ENCODE measurements around the gene RNF135.
"Not testable (repeated sequence)": the region's sequence is repeated elsewhere in the genome, so short reads cannot be mapped to it uniquely, and the experiment has no call there.

RNF135 gene, protein sequence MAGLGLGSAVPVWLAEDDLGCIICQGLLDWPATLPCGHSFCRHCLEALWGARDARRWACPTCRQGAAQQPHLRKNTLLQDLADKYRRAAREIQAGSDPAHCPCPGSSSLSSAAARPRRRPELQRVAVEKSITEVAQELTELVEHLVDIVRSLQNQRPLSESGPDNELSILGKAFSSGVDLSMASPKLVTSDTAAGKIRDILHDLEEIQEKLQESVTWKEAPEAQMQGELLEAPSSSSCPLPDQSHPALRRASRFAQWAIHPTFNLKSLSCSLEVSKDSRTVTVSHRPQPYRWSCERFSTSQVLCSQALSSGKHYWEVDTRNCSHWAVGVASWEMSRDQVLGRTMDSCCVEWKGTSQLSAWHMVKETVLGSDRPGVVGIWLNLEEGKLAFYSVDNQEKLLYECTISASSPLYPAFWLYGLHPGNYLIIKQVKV

DNA sequence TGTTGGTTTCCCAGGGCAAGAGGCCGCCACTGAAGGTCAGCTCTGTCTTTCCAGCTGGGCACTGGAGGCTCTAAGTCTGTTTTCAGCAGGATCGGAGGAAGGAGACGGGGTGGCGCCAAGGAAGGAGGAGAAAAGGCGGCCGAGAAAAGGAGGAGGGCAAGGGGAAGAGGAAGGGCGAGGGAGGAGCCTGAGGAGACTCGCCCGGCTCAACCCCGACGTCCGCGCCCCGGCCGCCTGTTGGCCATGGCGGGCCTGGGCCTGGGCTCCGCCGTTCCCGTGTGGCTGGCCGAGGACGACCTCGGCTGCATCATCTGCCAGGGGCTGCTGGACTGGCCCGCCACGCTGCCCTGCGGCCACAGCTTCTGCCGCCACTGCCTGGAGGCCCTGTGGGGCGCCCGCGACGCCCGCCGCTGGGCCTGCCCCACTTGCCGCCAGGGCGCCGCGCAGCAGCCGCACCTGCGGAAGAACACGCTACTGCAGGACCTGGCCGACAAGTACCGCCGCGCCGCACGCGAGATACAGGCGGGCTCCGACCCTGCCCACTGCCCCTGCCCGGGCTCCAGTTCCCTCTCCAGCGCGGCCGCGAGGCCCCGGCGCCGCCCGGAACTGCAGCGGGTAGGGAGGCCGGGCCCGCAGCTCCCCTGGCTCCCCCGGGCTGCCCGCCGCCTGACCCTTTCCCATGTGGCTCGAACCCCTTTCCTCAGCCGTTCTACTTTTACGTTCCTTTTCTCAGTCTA lies at the start of gene RNF135:
TSS of gene RNF135 (plus strand) at position 209 of the 737 bp plus-strand sequence. CDS start at position 244, 35 bp downstream.
- peak; percentile 45 for DNase-seq (ENCODE audit: low read depth)

DNA sequence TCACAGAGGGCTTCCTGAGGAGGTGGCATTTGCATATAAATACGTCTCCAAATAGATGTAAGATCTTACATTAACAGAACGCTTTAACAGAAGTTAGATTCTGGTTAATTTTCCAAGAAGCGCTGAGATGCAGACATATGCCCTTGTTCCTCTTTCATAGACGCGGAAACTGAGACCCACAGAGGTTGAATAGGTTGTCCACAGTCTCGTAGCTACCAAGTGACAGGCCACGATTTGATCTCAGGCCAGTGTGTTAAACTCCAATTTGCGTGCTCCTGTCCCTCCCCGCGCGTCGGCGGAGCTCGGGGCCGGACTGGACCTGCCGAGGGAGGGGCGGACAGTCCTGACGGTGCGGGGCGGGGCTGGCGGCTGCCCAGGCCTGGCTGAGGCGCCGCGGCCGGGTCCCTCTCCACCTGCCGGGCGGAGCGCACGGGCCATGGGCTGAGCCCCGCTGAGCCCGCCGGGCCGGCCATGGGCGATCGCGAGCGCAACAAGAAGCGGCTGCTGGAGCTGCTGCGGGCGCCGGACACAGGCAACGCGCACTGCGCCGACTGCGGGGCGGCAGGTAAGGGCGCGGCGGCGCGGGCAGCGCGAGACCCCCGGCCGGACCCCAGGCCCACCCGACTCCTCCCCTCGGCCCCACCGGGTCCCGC lies 49.2 kb upstream of the RNF135 start, which contains the start of gene ADAP2:
TSS of gene ADAP2 (plus strand) at position 402 of the 653 bp plus-strand sequence. CDS start at position 472, 70 bp downstream.
- no peak for DNase-seq (ENCODE audit: low read depth)

DNA sequence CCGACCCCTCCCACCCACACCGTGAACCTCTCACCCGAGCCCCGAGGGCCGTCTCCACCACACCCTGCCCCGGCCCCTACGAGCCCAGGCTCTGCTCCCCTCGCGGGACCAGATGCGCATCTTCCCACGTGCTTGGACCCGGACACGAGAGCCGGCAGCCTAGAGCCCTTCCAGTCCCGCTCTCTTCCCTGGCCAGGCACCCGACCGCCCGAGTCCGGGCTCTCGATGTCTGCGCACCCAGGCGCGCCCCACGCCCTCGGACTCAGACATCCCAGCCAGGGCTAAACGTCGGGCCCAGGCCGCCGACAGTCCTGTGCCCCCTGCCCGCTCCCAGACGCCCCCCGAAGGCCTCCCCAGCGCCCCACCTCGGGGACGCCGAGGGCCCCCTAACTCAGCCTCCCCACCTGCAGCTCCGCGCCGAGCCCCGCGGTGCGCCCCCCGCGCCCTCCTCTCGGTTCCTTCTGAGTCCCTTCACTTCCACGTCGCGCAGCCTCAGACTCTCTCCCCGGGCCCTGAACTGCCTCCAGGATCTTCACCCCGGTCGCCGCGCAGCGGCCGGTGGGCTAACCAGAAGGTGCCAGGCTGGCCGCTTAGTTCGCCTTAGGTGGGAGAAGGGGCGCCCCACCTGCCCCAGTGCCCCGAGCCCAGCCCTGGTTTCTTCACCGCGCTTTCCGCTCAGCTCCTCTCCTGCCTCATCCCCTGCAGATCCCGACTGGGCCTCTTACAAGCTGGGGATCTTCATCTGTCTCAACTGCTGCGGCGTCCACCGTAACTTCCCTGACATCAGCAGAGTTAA lies 48.4 kb upstream of the RNF135 start:
- no peak for DNase-seq (ENCODE audit: low read depth)

DNA sequence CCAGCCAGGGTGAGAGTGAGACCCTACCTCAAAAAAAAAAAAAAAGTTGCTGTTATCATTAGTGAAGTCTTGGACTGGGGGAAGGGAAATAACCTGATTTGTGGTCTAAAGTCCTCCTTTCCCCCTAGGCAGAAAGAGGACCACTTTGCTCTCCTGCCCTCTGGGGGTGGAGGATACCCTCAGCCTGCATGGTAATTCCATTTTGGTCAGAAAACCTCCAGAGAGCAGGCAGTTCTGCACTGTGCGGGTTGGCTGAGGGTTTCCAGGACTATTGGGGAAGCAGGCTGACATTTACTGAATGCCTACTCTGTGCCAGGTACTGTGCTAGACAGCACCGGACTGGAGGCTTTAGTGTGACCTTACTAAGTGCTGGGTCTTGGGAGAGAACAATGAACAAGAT lies 46.5 kb upstream of the RNF135 start:
- DNase-seq (ENCODE audit: low read depth), result no peak

DNA sequence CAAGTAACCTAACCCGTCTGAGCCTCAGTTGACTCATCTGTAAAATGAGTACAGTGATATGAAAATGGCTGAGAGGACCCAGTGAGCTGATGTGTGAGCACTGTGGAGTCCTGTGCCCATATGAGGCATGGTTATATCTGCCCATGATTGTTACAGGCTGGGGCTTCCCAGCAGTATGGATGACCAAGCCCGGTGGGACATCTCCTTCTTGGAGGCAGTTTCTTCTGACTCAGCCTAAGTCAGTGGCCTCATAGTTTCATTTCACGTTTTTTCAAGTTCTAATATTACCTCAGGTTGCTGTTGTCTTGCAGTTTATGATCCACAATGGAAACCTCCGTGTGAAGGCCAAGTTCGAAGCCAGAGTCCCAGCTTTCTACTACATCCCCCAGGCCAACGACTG lies 44.3 kb upstream of the RNF135 start:
- DNase-seq (ENCODE audit: low read depth), result no peak

DNA sequence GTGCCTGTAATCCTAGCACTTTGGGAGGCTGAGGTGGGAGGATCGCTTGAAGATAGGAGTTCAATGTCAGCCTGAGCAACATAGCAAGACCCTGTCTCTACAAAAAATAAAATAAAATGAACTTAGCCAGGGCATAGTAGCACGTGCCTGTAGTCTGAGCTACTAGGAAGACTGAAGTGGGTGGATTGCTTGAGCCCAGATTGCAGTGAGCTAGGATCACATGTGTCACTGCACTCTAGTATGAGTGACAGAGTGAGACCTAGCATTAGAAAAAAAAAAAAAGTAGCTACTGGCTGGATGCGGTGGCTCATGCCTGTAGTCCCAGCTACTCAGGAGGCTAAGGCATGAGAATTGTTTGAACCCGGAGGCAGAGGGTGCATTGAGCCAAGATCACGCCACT lies 43.1 kb upstream of the RNF135 start:
- no peak for DNase-seq (ENCODE audit: low read depth)

DNA sequence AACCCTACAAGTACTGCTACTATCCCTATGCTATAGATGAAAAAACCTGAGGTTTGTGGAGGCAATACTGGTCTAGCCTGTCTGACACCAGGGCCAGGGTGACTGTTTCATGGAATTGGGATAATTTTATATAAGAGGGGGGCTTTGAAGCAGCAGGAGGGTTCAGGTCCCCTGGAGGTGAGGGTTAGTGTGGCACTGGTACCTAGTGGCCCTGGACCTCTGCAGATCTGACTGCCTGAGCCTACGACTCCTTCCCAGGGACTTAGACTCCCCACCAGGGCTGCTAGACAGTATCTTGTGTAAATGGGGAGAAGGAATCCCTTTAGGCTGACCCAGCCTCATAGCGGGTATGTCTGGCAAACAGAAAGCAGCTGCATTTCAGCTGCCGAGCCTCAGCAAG lies 42.3 kb upstream of the RNF135 start:
- DNase-seq (ENCODE audit: low read depth), result no peak

DNA sequence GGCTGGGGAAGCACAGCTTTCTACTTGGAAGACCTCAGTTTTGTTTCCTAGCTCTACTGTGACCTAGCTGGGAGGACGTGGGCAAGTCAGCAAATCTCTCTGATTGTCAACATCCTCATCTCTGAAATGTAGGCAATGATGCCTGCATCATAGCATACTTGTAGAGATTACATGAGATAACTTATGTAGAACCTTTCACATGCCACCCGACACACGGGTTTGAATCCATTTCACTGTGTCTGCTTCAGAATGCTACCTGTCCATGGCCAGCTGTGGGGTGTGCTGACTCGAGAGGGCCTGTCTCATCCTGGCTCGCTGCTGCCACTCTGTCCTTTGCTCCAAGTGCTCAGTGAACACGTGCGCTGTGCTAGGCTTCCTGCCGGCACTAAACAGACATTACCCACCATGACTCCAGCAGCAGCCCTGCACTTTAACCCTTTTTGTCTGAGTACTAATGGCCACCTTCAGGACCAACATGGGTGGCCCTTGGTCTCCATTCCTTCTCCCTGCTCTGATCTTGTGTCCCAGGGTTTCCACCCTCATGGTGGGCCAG lies 41.7 kb upstream of the RNF135 start:
- DNase-seq (ENCODE audit: low read depth), result no peak

DNA sequence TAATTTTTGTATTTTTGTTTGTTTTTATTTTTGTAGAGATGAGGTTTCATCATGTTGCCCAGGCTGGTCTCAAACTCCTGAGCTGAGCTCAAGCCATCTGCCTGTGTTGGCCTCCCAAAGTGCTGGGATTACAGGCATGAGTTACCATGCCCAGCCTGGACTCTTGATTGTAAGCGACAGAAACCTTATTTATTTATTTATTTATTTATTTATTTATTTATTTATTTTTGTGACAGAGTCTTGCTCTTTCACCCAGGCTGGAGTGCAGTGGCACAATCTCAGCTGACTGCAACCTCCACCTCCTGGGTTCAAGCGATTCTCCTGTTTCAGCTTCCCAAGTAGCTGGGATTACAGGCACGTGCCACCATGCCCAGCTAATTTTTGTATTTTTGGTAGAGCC lies 41.0 kb upstream of the RNF135 start:
- not testable (repeated sequence) for DNase-seq (ENCODE audit: low read depth)

DNA sequence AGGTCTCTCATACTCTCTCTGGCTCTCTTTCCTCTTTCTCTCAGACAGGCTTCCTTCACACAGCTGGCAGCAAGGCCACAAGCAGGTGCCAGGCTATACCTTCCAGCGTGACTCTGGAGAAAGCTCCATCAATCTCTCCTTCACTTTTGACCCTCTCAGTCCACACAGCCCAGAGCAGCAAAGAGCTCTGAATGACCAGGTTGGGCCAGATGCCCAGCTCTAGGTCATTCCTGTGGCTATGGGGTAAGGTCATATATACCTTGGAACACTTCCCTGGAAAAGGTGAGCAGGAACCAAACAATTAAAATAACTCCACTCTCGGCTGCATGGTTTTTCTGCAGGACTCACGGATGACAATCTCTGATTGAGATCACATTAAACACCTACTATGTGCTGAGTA lies 40.3 kb upstream of the RNF135 start:
- no peak for DNase-seq (ENCODE audit: low read depth)

DNA sequence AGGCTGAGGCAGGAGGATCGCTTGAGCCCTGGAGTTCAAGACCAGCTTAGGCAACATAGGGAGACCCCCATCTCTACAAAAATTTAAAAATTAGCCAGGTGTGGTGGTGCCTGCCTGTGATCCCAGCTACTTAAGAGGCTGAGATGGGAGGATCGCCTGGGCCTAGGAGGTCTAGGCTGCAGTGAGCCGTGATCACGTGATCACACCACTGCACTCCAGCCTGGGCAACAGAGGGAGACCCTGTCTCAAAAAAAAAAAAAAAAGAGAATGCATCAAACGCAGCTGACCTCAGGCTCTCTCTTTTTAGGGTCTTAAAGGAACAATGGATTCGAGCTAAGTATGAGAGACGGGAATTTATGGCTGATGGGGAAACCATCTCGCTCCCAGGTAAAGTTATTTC lies 39.3 kb upstream of the RNF135 start:
- not testable (repeated sequence) for DNase-seq (ENCODE audit: low read depth)

DNA sequence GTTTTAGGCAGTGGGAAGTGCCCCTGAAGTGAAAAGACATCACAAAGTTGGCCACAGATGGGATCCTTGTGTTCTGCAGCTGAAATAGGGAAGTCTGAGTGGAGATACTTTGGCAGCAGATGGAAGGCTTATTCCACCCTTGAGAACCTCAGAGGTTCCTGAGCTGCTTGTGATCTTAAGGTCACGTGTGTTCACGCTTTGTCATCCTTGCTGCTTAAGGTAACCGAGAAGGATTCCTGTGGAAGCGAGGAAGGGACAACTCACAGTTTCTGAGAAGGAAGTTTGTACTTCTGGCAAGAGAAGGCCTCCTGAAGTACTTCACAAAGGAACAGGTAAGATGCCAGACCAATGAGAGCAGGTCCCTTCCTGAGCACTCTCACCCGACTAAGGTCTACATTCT lies 36.9 kb upstream of the RNF135 start:
- no peak for DNase-seq (ENCODE audit: low read depth)

DNA sequence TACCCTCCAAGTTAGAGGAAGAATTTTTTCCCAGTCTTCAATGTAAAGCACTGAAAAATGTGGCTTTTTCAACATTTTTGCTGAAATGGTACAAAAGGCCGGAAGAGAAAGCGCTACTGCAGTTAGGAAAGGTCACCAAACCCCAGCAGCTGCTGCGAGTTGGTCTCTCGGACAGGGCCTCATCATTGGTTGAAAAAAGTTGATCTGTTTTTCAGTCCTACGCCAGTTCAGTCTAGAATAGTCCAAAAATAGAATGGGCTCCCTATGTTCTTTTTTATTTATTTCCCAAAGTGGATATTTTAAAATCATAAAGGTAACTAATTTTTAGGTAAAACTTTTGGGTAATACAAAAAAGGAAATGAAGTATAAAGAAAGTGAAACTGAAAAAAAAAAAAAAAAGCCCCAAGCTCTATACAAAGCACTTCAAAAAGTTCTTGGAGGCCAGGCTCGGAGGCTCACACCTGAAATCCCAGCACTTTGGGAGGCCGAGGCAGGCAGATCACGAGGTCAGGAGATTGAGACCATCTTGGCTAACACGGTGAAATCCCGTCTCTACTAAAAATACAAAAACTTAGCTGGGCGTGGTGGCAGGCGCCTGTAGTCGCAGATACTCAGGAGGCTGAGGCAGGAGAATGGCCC lies 31.7 kb upstream of the RNF135 start:
- no peak for DNase-seq (ENCODE audit: low read depth)

DNA sequence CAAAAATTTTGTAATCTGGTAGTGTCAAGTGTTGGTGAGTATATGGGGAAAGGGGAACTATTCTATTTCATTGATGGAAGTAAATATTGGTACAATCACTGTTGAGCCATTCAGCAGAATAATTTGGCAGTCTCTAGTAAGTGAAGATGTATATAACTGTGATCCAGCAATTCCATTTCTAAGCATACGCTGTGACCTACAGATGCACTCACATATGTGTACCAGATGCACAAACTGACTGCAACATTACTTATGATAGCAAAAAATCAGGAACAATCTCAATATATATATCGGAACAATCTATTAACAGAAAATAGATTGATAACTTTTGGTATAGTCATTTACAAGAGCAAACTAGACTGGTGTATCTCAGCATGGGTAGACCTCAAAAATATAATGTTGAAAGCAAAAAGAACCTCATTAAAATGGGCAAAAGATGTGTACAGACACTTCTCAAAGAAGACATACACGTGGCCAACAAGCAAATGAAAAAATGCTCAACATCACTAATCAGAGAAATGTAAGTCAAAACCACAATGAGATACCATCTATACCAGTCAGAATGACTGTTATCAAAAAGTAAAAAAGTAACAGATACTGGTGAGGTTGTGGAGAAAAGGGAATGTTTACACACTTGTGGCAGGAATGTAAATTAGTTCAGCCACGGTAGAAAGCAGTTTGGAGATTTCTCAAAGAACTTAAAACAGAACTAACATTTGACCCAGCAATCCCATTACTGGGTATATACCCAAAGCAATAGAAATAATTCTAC lies 28.3 kb upstream of the RNF135 start:
- DNase-seq (ENCODE audit: low read depth), result no peak

DNA sequence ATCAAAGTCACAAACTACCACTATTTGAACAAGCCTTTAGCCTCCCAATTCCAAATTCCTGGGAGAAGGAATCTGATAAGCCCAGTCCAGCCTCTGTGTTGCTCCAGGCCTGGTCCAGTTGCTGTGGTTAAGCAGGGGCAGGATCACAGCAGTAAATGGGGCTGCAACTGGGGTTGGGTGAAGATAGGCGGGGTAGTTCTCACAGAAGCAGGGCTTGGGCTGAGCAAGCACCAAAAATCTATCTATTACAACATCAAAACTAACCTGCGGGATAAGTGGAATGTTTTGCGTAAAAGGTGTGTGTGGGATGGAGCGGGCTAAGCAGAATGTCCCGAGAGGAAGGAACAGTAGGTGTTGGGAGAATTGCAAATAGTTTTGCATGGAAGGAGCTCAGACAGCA lies 23.0 kb upstream of the RNF135 start:
- no peak for DNase-seq (ENCODE audit: low read depth)

DNA sequence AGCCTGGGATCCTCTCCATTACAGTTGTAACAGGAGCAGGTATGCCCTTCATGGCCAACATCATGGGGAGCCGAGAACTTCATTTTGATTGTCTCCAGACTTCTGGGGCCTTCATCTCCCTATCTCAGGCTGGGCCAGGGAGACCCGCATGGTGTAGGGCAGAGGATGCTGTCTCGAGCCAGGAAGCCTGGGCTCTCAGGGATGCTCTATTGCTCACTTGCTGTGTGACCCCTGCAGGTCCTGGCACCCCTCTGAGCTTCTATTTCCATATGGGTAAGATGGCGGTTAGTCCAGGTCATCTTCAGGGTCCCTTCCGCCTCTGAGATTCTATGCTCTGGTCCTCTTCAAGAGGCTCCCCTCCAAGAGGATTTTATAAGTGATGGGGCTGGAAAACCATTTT lies 20.6 kb upstream of the RNF135 start:
- no peak for DNase-seq (ENCODE audit: low read depth)

DNA sequence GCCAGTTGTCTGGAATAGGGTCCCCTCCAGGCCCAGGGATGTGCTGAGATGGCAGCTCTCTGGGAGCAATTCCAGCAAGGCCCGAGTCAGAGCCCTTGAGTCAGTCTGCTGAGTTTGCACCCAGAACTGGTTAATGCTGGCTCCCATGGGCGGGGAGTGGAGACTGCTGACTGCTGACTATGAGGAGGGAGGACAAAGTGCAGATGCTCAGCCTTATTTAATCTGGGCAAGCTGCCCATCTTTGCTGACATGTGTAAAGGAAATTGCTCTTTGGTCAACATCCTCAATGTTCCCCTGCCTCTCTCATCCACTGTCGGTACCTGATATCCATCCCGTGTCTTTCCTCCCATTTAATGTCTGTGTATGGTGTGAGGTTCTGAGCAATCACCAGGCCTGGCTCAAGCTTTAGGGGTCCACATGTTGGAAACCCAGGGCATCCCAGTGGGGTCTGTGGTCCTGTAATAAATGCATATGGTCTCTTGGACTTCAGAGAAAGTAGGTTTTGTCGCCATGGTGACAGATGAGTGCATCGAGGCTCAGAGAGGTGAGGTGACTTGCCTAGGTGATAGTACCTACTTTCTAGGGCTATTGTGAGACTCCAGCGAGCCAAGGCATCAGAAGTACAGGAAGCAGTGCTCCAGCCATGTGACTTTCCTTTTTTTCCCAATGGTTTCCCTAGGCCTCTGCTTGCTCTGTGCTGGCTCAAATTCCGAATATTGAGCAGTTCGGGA lies 20.0 kb upstream of the RNF135 start:
- DNase-seq (ENCODE audit: low read depth), result no peak

DNA sequence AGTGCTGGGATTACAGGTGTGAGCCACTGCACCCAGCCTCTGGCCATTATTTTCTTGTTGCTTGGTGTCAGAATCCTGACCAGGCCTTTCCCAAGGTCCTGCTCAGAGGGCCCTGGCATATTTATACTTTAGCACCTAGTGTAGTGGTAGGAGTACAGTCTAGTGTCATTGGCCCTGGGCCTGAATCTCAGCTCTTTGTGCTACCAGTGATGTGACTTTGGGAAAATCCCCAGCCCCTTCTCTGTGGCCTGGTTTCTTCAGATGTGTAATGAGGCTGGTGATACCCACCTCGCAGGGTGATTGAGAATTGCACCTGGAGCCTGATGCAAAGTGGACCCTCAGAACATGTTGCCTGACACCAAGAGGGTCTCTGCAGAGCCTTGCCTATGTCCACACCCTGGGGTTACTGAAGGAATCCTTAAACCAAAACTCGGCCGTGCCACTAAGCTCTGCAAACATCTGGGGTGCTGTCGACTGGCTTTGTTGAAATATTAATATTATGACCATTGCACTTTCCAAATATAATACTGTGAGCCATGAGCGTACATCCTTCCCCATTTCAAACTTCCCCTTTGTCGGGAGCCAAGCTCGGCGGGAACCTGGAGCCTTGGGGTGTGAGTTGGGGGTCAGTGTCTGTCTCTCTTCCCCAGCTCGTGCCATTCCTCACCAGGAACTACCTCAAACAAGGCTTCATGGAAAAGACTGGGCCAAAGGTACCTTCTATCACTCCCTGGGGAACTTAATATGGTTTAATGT lies 18.0 kb upstream of the RNF135 start:
- no peak for DNase-seq (ENCODE audit: low read depth)

Measured in activated T-cell treated with anti-CD3 and anti-CD28 coated beads for 1 hour (primary cell).